Naive thymus-derived CD4-positive, alpha-beta T cell (primary cell): ENCODE data around the gene CARS2. TPM values are rescaled to one million over a fixed set of nuclear protein-coding genes. Genes with fewer than 3 reads are reported as not detected.

ENCODE experiments used
- ATAC-seq: fragments of 150-1000 bp; cut with Tn5 transposase; 2 replicates; pipeline ENCODE4 v1.10.0; 2021; ENCODE audit warnings: mild to moderate bottlenecking, moderate library complexity
- CTCF ChIA-PET: fragments of 350-600 bp; sonication (Branson Sonifier 250); formaldehyde crosslinking; loops from one replicate; lab custom pipeline; 2021; ENCODE audit warnings: antibody characterized with exemption; lab: Charles Lee
- POLR2A ChIA-PET: fragments of 350-600 bp; sonication (Branson Sonifier 250); formaldehyde crosslinking; loops from one replicate; lab custom pipeline; 2021; ENCODE audit warnings: antibody characterized with exemption, inconsistent platforms; lab: Charles Lee
- DNase-seq, 9 donors: peaks; one replicate each; pipeline versions ENCODE4 v3.0.0 to v3.0.0-alpha.2; 2020 to 2022; ENCODE audit warnings: mixed read lengths in 1 of 9
- H3K27ac ChIP-seq: one replicate; pipeline ENCODE4 v1.7.0; 2013; ENCODE audit warnings: mild to moderate bottlenecking, low read depth, low read length, moderate library complexity
- H3K27me3 ChIP-seq, 2 donors: one replicate each; pipeline ENCODE4 v1.7.0; 2013; ENCODE audit warnings: low read length in 2 of 2, mild to moderate bottlenecking in 2 of 2, moderate library complexity in 2 of 2; ENCODE audit not compliant: control insufficient read depth in 2 of 2, insufficient read depth in 2 of 2
- H3K36me3 ChIP-seq, 3 experiments: 1 replicate in 2 of 3; 2 replicates in 1 of 3; pipeline ENCODE4 v1.7.0; 2013; ENCODE audit warnings: low read length in 3 of 3, mild to moderate bottlenecking in 3 of 3, moderate library complexity in 1 of 3; ENCODE audit not compliant: insufficient read depth in 3 of 3, control insufficient read depth in 2 of 3
- H3K4me1 ChIP-seq, 2 donors: one replicate each; pipeline ENCODE4 v1.7.0; 2013; ENCODE audit warnings: low read length in 2 of 2, mild to moderate bottlenecking in 2 of 2, moderate library complexity in 1 of 2; ENCODE audit not compliant: control insufficient read depth in 2 of 2, insufficient read depth in 2 of 2
- H3K4me3 ChIP-seq: 2 replicates; pipeline ENCODE4 v1.7.0; 2013; ENCODE audit warnings: mild to moderate bottlenecking, low read length
- H3K9me3 ChIP-seq, 3 experiments: 1 replicate in 2 of 3; 2 replicates in 1 of 3; pipeline ENCODE4 v1.7.0; 2013; ENCODE audit warnings: low read length in 3 of 3; ENCODE audit not compliant: control insufficient read depth in 2 of 3
- H3K27ac Mint-ChIP-seq, 9 donors: one replicate each; pipeline ENCODE4 v1.8.0; 2020 to 2022; ENCODE audit warnings: mixed read lengths in 9 of 9, mild to moderate bottlenecking in 8 of 9, moderate library complexity in 5 of 9, inconsistent platforms in 2 of 9
- H3K27me3 Mint-ChIP-seq, 5 donors: one replicate each; pipeline ENCODE4 v1.8.0; 2021 to 2022; ENCODE audit warnings: mixed read lengths in 5 of 5, mild to moderate bottlenecking in 1 of 5
- H3K36me3 Mint-ChIP-seq, 5 donors: one replicate each; pipeline ENCODE4 v1.8.0; 2020 to 2022; ENCODE audit warnings: mixed read lengths in 5 of 5, mild to moderate bottlenecking in 3 of 5, inconsistent platforms in 1 of 5
- H3K4me1 Mint-ChIP-seq, 7 donors: one replicate each; pipeline ENCODE4 v1.8.0; 2020 to 2022; ENCODE audit warnings: mixed read lengths in 7 of 7, mild to moderate bottlenecking in 3 of 7, inconsistent platforms in 1 of 7
- H3K4me3 Mint-ChIP-seq, 10 donors: one replicate each; pipeline ENCODE4 v1.8.0; 2020 to 2022; ENCODE audit warnings: mild to moderate bottlenecking in 10 of 10, mixed read lengths in 10 of 10, moderate library complexity in 6 of 10, inconsistent platforms in 2 of 10
- H3K9me3 Mint-ChIP-seq, 11 donors: one replicate each; pipeline ENCODE4 v1.8.0; 2020 to 2022; ENCODE audit warnings: mixed read lengths in 11 of 11, mild to moderate bottlenecking in 4 of 11, inconsistent platforms in 1 of 11, moderate library complexity in 1 of 11
- intact Hi-C, 2 donors: fragments of 100-400 bp; cut with micrococcal nuclease; formaldehyde crosslinking; loops; one replicate each; pipeline ENCODE4 v1.15.1; 2023
- polyA plus RNA-seq, 2 donors: library from polyadenylated mRNA; unstranded; fragments of 300-500 nt; fragmentation: Illumina TruSeq; gene quantifications; one replicate each; pipeline ENCODE4 v1.2.3, GENCODE V29; 2021
- total RNA-seq, 6 experiments: library from RNA in 5 of 6; stranded (reverse) in 5 of 6; gene quantifications; 1 replicate in 5 of 6; 2 replicates in 1 of 6; pipeline ENCODE4 v1.2.3 and lab custom pipeline; 2021 to 2026

CARS2 gene
- total and polyA plus RNA-seq, 7 experiments from 2014 or later, result 28.6 to 106 (median 85.8) TPM

- Mint-ChIP-seq H3K36me3 (peaks cover 0 to 35% (median 6%) of the 10 kb centered on the region in 5 donors), H3K4me1 (peaks cover 0 to 6% (median 0%) of the 10 kb centered on the region in 7 donors), H3K27me3 (no peaks in the 10 kb centered on the region), H3K9me3 (no peaks in the 10 kb centered on the region), H3K27ac (peak overlapping the region in 4 of 9 donors; percentile 25 to 65 (median 32)), H3K4me3 (no peak overlapping the region)
- CTCF ChIA-PET, result interaction anchor here (1.4 to 2.4 kb wide), 2 partner anchors 60 to 173 kb away, joined by 3 to 8 read pairs; no protein-coding TSS in a partner anchor
- POLR2A ChIA-PET, result interaction anchor here (0.8 to 1.2 kb wide), 3 partner anchors 68 to 171 kb away, joined by 3 to 4 read pairs (median 3); no protein-coding TSS in a partner anchor
- no peaks in the 10 kb centered on the region for H3K27me3 ChIP-seq
- H3K36me3 ChIP-seq, result peaks cover 10 to 82% (median 11%) of the 10 kb centered on the region in 3 experiments
- H3K4me1 ChIP-seq, result no peaks in the 10 kb centered on the region
- DNase-seq, result peak in 8 of 9 donors; percentile 34 to 66 (median 48)
- H3K4me3 ChIP-seq, result no peak overlapping the region
- intact Hi-C loops, result loop anchor here (1.0 to 2.0 kb wide), 2 partner anchors 70 to 174 kb away; no protein-coding TSS in a partner anchor
- peak; percentile 95 for ATAC-seq
- no peaks in the 10 kb centered on the region for H3K9me3 ChIP-seq
- H3K27ac ChIP-seq, result no peak overlapping the region
These were observed 60.9 kb downstream of the CARS2 start for GRCh38 chr13:110644892-110645521.

- Mint-ChIP-seq H3K9me3 (no peaks in the 10 kb centered on the region), H3K4me1 (peaks cover 0 to 6% (median 0%) of the 10 kb centered on the region in 7 donors), H3K36me3 (peaks cover 0 to 37% (median 5%) of the 10 kb centered on the region in 5 donors), H3K27ac (peak overlapping the region in 2 of 9 donors; percentile 5 to 36), H3K4me3 (no peak overlapping the region), H3K27me3 (no peaks in the 10 kb centered on the region)
- no peak for ATAC-seq
- no peaks in the 10 kb centered on the region for H3K27me3 ChIP-seq
- ChIA-PET POLR2A (interaction anchor here (0.8 kb wide), 1 partner anchor 69 kb away, joined by 3 read pairs; no protein-coding TSS in a partner anchor), CTCF (interaction anchor here (1.4 to 2.4 kb wide), 2 partner anchors 61 to 175 kb away, joined by 3 to 8 read pairs; no protein-coding TSS in a partner anchor)
- H3K36me3 ChIP-seq, result peaks cover 10 to 82% (median 16%) of the 10 kb centered on the region in 3 experiments
- H3K27ac ChIP-seq, result no peak overlapping the region
- H3K4me3 ChIP-seq, result no peak overlapping the region
- intact Hi-C loops, result loop anchor here (1.0 to 2.0 kb wide), 2 partner anchors 71 to 175 kb away; no protein-coding TSS in a partner anchor
- no peak for DNase-seq
- no peaks in the 10 kb centered on the region for H3K4me1 ChIP-seq
- H3K9me3 ChIP-seq, result no peaks in the 10 kb centered on the region
These were observed 62.0 kb downstream of the CARS2 start for GRCh38 chr13:110643768-110644421.

- ChIA-PET POLR2A (no interaction called here), CTCF (no interaction called here)
- Histone ChIP-seq H3K4me3 (no peak overlapping the region), H3K9me3 (no peaks in the 10 kb centered on the region), H3K27ac (no peak overlapping the region), H3K4me1 (no peaks in the 10 kb centered on the region), H3K36me3 (peaks cover 10 to 82% (median 19%) of the 10 kb centered on the region in 3 experiments), H3K27me3 (no peaks in the 10 kb centered on the region)
- peak overlapping the region in 2 of 9 donors; percentile 5 to 12 for H3K27ac Mint-ChIP-seq
- peaks cover 0 to 36% (median 6%) of the 10 kb centered on the region in 5 donors for H3K36me3 Mint-ChIP-seq
- no peaks in the 10 kb centered on the region for H3K9me3 Mint-ChIP-seq
- no peaks in the 10 kb centered on the region for H3K27me3 Mint-ChIP-seq
- peaks cover 0 to 6% (median 0%) of the 10 kb centered on the region in 7 donors for H3K4me1 Mint-ChIP-seq
- intact Hi-C loops, result no loop called here
- ATAC-seq, result no peak
- H3K4me3 Mint-ChIP-seq, result no peak overlapping the region
- no peak for DNase-seq
These were observed 62.6 kb downstream of the CARS2 start for GRCh38 chr13:110643324-110643723.

- Mint-ChIP-seq H3K9me3 (no peaks in the 10 kb centered on the region), H3K4me3 (no peak overlapping the region), H3K27me3 (no peaks in the 10 kb centered on the region), H3K36me3 (peaks cover 0 to 30% (median 6%) of the 10 kb centered on the region in 5 donors), H3K4me1 (peaks cover 0 to 6% (median 0%) of the 10 kb centered on the region in 7 donors), H3K27ac (peak overlapping the region in 1 of 9 donors; percentile 20)
- intact Hi-C loops, result no loop called here
- ChIA-PET POLR2A (interaction anchor here (0.6 kb wide), 1 partner anchor 37 kb away, joined by 4 read pairs; no protein-coding TSS in a partner anchor), CTCF (interaction anchor here (0.8 kb wide), 1 partner anchor 23 kb away, joined by 3 read pairs; no protein-coding TSS in a partner anchor)
- Histone ChIP-seq H3K36me3 (peaks cover 10 to 90% (median 19%) of the 10 kb centered on the region in 3 experiments), H3K4me1 (no peaks in the 10 kb centered on the region), H3K4me3 (no peak overlapping the region), H3K27me3 (no peaks in the 10 kb centered on the region), H3K27ac (no peak overlapping the region), H3K9me3 (no peaks in the 10 kb centered on the region)
- ATAC-seq (no peak), DNase-seq (no peak)
These were observed 63.5 kb downstream of the CARS2 start for GRCh38 chr13:110642291-110642981.

GRCh38 chr13:110641055-110642015 lies 64.6 kb downstream of the CARS2 start:
- intact Hi-C loops, result no loop called here
- H3K27me3 Mint-ChIP-seq, result no peaks in the 10 kb centered on the region
- POLR2A ChIA-PET, result no interaction called here

More at GRCh38 chr13:110641055-110642015, 64.6 kb downstream of the CARS2 start:
- Mint-ChIP-seq H3K4me1 (peaks cover 0 to 6% (median 0%) of the 10 kb centered on the region in 7 donors), H3K27ac (peak overlapping the region in 3 of 9 donors; percentile 32 to 78 (median 36)), H3K4me3 (no peak overlapping the region), H3K9me3 (no peaks in the 10 kb centered on the region), H3K36me3 (peaks cover 0 to 30% (median 8%) of the 10 kb centered on the region in 5 donors)
- Histone ChIP-seq H3K4me1 (no peaks in the 10 kb centered on the region), H3K9me3 (no peaks in the 10 kb centered on the region), H3K27me3 (no peaks in the 10 kb centered on the region), H3K36me3 (peaks cover 10 to 91% (median 19%) of the 10 kb centered on the region in 3 experiments), H3K27ac (no peak overlapping the region), H3K4me3 (no peak overlapping the region)
- DNase-seq, result no peak
- CTCF ChIA-PET, result no interaction called here
- ATAC-seq, result no peak
